ENCODE results near the gene PRRX1.
A peak's percentile ranks its signal among the peaks of the same experiment; 100 is the strongest.

Gene PRRX1

GRCh38 chr1:170692866-170693575 lies 29.1 kb downstream of the PRRX1 start:
- Histone ChIP-seq H3K4me1 (ENCODE audit: control insufficient read depth, insufficient read depth, low read length) (peaks cover 3% of the 10 kb centered on the region; the same call in 1 of the 2 replicates), H3K36me3 (ENCODE audit: control insufficient read depth in 2 of 2, insufficient read depth in 1 of 2, low read length in 2 of 2) (no peaks in the 10 kb centered on the region), H3K9me3 (ENCODE audit: control insufficient read depth, insufficient read depth, low read depth, low read length) (no peaks in the 10 kb centered on the region), H3K27ac (ENCODE audit: extremely low read depth, low read depth, low read length) (no peak overlapping the region), H3K4me3 (ENCODE audit: low read depth, low read length) (no peak overlapping the region)
- ChIA-PET POLR2A (no interaction called here), CTCF (interaction anchor here (0.7 to 1.8 kb wide), 3 partner anchors 12 to 237 kb away, joined by 3 to 5 read pairs (median 3); no protein-coding TSS in a partner anchor)
- TF ChIP-seq ZNF580 (tag by site-specific recombination; IDR thresholded peaks at IDR 0.05) (no peak), HIC1 (tag by site-specific recombination; IDR thresholded peaks at IDR 0.05) (no peak), TCF7L2 (IDR thresholded peaks at IDR 0.05; ENCODE audit: borderline replicate concordance, low read depth, low read length) (0 out of 2 replicates have a peak, but pooled peaks have one; percentile 31), ZNF692 (tag by site-specific recombination; IDR thresholded peaks at IDR 0.05) (peak; percentile 21; the same call in 1 of the 2 replicates), ZNF785 (tag by site-specific recombination; IDR thresholded peaks at IDR 0.05) (no peak), PRDM10 (tag by site-specific recombination; IDR thresholded peaks at IDR 0.05) (peak; percentile 61), ZNF518A (tag by site-specific recombination; conservative IDR thresholded peaks at IDR 0.05; ENCODE audit: low read depth) (peak; percentile 64), ZNF660 (tag by site-specific recombination; IDR thresholded peaks at IDR 0.05) (peak; percentile 68), TRIM28 (IDR thresholded peaks at IDR 0.05; ENCODE audit: borderline replicate concordance, low read length) (peak; percentile 72; the same call in 1 of the 2 replicates), ZBTB21 (tag by site-specific recombination; IDR thresholded peaks at IDR 0.05) (peak; percentile 84), ZEB2 (tag by site-specific recombination; IDR thresholded peaks at IDR 0.05) (peak; percentile 69), FEZF1 (tag by site-specific recombination; IDR thresholded peaks at IDR 0.05) (peak; percentile 87), ZNF24 (tag by site-specific recombination; IDR thresholded peaks at IDR 0.05) (peak; percentile 75; the same call in 1 of the 2 replicates), ZNF184 (tag by site-specific recombination; IDR thresholded peaks at IDR 0.05) (0 out of 2 replicates have a peak, but pooled peaks have one; percentile 16), PATZ1 (tag by site-specific recombination; IDR thresholded peaks at IDR 0.05) (0 out of 2 replicates have a peak, but pooled peaks have one; percentile 18), ZNF629 (tag by site-specific recombination; IDR thresholded peaks at IDR 0.05) (peak; percentile 77), ATF2 (tag by site-specific recombination; IDR thresholded peaks at IDR 0.05; ENCODE audit: low read depth) (peak; percentile 51), SP7 (tag by site-specific recombination; IDR thresholded peaks at IDR 0.05) (peak; percentile 85)
